ENCODE data around the gene GMDS. TPM values are rescaled to one million over a fixed set of nuclear protein-coding genes. Genes with fewer than 3 reads are reported as not detected.

Gene GMDS
- total RNA-seq, 1 experiment from 2014 or later, result 23.2 TPM

DNA sequence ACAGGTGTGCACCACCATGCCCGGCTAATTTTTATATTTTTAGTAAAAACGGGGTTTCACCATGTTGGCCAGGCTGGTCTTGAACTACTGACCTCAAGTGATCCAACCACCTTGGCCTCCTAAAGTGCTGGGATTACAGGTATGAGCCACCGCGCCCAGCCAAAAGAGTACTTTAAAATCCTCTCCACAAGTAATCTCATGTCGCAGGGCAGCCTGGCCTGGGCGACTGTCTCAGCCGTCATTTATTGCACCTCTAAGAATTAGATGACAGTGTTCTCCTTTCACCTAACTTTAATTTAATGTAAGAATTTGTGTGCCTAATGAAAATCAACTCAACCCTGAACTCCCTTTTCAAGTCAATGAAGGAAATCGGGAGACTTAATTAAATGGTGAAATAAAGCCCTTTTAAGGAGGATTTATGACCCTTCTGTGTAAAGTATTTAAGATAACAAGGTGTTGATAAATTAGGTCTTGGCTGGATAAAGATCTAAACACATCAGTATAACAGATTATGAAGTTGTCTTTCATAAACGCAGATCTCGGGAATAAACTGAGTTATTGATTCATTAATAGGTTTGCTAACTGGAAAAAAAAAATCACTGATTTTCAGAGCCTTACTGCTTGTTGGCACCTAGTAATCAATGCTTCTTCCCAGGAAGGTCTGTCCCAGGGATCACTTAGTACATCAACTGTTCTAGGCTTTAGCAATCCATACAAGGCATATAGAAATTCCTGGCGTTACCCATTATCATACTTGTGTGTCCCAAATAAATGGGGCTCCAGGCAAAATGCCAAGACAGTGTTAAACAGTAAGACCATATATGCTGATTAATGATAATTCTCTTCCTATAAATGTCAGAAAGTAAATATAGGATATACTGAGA lies 209.3 kb downstream of the GMDS start:
- DNase-seq (ENCODE audit: low read depth), result no peak

DNA sequence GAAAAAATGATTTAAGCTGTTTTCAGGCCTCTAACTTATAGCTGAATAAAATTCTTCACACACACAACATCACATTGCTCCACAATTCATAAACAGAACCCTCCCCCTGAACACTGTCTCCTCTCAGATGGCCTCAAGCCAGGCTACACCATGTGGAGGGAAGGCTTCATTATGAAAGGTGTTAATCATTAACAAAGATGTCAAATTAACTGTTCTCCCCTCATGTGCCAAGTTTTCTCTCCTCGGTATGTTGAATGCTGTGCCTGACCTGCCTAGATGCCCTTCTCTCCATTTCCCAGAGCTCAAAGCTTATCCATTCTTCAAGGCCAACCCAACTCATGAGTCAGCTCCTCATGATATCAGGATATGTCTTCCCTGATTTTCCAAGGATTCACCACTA lies 210.4 kb downstream of the GMDS start:
- no peak for DNase-seq (ENCODE audit: low read depth)

DNA sequence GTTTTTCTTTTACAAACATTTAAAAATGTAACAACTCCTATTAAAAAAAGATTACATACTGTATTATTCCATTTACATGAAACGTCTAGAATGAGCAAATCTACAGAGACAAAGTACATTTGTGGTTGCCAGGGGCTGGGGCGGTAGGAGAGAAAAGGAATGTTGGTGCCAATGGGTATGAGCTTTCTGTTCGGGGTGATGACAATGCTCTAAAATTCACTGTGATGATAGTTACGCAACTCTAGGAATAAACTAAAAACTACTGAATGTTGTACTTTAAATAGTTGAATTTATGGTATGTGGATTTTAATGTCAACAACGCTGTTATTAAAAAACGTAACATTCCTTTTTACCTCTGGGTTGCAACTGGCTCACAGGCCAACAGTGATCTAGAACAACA lies 211.1 kb downstream of the GMDS start:
- DNase-seq (ENCODE audit: low read depth), result no peak

DNA sequence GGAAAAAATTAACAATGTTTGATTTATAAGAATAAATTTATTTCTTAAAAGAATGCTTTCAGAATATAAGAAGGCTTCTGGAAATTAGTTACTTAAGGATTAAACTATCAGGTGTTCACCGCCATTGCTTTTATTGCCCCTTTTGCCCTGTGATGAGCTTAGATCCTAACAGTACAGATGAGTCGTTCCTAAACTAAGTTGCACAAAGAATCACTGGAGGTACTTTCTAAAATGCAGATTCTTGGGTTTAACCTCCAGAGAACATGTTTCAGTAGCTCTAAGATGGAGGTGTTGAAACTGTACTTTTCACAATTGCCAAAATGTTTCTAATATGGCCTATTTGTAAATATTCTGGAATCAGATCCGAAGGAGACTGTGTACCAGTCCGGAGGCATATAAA lies 211.9 kb downstream of the GMDS start:
- DNase-seq (ENCODE audit: low read depth), result no peak

DNA sequence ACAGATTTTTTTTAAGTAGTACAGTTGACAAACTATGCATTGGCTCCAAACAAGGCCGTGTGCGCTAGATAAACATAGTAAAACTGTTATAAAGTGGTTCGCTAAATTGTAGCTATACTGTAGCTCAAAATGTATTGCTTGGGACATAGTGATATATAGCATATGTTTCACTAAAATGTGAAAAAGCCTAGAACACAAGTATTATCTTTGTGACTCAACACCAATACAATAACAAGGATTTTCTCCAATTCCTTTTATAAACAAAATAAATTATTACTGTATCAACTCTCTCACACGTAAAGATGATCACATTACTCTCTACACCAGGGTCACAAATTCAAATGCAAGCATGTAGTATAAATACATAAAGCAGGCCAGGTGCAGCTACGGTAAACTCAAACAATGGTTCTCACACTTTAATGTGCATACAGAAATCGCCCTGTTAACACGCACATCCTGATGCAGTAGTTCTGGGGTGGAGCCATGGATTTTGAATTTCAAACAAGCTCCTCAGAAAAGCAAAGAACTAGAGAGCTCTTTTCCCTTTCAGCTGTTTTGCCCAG lies 214.6 kb downstream of the GMDS start:
- DNase-seq (ENCODE audit: low read depth), result no peak

DNA sequence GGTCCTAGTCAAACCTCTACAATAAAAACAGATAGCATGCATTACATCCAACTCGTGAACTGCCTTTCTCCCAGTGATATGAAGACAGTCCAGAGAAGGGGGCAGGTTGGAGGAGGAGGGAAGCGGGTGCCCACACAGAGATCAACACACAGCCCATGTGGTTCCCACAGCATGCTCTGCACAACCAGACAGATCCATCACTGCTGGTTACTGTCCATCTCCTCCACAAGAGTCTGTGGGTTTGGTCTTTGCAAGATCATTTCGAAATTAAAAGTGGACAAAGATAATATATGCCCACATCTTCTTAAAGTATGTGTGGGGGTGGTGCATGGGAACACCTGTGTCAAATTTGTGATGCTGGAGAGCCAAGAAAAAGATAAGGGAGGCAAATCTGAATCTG lies 215.5 kb downstream of the GMDS start:
- no peak for DNase-seq (ENCODE audit: low read depth)

DNA sequence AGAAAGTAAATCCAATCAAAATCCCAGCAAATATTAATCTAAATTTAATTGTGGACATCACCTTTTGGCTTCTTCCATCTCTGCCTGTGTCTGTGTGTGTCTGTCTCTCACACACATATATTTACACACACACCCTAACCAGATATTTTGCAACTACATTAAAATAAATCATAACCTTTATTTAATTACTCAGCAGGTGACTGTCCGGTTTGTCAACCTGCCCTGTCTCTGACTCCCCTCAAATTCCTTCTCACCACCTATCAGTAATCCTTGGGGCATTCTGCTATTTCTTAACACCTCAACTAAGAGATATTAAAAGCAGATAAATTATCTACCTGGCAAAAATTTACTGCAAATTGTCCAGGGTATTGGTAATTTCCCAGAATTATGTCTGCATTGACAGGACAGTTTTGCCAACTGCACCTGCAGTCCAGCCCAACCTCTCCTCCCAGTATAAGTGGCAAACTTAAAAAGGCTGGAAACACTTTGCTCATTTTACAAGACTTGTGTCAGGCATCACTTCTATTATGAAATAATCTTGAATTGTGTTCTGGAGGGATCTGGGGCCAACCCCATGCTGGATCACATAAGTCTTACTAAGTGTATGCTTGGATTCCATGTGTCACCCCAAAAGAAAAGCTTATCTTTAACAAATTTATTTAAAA lies 216.1 kb downstream of the GMDS start:
- no peak for DNase-seq (ENCODE audit: low read depth)

DNA sequence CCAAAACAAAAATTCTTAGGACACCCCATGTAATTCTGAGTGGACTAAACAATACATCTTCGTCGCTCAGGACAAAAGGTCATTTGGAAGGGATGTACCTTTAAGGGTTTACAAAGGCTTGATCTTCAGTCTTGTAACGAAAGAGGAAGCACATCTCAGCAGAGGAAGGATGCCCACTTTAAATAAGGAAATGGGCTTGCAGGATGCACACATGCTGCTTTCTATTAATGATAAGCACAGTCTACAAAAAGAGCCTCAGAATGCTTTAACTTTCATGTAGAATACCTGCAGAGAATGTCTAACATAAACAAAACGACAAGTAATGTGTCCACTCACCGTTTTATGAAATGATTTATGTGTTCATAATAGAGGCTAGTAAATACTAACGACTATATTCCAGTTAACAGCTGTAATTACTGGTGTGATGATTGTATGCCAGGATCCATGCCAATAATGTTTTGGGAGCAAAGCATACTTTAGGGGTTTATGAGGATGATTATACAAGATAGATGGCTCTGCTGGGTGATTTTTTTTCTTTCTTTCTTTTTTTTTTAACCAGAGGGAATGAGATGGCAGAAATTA lies 216.9 kb downstream of the GMDS start:
- peak; percentile 79 for DNase-seq (ENCODE audit: low read depth)

DNA sequence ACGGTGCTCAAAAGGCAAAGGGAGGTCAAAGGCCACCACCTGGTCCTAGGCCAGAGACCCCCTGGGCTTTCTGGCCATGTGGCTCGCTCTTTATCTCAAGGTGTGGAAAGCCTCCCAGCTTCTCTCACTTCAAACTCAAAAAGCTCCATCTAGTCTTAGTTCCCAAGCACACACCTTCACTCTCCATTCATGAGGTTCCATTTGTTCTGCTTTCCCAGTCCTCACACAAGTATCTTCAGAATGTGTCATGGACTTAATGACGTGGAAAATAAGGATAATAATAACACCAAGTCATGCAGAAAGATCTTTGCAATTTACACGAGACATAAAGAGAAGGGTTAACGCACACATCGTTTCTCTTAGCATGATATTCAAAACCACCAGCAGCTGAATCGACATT lies 219.3 kb downstream of the GMDS start:
- DNase-seq (ENCODE audit: low read depth), result peak; percentile 28

DNA sequence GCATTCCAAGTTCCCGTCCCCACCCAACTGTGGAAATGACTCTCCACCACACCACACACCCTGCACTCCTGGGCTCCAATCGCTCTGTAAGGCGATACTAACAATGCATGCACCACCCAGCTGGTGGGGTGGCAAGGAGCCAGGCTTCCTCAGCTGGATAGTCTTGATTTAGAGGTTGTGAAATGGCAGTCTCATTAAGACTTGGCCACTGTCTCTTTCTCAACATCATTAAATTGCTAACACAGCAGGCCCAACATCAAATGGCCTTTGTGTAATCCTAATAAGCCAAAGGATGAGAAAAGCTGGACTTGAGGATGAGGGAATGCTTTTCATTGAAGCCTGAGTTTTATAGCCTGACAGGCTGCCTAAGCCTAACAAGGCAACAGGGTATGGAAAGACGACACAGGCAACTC lies 223.7 kb downstream of the GMDS start:
- peak; percentile 69 for DNase-seq (ENCODE audit: low read depth)

DNA sequence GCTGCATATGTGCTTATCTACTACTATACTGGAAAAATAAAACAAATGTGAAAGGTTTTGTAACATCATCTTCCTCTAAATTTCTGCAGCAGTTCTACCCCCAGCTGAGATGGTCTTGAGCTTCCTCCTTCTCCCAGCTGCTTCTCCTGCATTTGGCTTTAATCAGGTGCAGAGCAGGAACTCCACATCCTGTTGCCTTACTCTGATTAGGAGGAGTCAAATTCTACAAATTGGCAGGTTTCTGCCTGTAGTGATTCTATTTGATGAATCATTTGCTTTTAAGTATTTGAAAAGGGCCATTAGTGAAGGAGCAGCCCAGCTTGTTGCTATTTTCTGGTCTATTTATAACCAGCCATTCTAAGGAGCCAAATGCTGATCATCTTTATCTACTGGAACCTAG lies 224.5 kb downstream of the GMDS start:
- DNase-seq (ENCODE audit: low read depth), result peak; percentile 66

DNA sequence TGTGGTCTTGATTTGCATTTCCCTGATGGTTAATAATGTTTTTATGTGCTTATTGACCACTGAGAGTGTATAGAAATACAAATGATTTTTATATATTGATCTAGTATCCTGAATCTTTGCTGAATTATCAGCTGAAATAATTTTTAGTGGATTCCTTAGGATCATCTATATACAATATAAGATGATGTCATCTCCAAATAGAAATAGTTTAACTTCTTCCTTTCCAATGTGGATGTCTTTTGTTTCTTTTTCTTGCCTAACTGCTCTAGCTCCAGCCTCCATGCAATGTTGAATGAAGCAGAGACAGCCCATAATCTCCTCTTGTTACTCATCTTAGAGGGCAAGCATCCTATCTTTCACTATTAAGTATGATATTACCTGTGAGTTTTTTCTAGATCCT lies 226.4 kb downstream of the GMDS start:
- no peak for DNase-seq (ENCODE audit: low read depth)

DNA sequence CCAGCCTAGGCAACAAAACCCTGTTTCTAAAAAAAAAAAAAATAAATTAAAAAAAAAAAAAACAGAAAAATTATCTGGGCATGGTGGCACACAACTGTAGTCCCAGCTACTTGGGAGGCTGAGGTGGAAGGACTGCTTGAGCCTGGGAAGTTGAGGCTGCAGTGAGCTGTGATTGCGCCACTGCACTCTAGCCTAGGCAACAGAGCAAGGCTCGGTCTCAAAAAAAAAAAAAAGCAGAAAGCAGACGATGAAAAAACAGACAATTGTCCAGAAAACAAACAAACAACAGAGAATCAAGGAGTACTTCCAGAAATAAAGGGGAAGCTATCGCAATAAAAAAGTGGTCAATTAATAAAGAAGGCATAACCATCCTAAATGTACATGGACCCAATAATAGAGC lies 229.4 kb downstream of the GMDS start:
- DNase-seq (ENCODE audit: low read depth), result no peak

DNA sequence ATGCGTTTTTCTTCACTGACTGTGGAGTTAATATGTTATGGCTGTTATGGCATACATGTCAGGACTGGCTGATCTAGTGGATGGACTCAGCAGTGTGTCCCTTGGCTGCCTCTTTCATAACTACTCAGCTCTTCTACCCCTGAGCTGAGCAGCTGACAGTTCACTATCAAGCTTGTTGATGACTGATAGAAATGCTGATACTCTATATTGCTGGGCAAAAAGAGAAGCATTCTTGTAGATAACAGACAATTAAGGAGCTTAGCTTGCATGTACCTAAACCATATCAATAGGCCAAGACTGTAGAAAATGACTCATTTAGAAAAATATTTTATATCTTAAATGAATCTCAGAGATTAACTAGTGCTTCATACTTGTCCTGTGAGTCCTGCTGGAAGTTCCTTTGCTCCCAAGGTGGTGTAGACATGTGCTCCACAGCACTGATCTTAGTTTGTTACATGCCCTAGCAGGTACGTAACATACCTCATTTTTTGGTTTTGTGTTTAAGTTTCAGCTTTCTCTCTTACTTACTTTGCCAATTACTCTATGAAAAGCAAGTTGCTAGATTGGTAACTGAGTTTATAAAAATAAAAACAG lies 236.9 kb downstream of the GMDS start:
- DNase-seq (ENCODE audit: low read depth), result peak; percentile 23

DNA sequence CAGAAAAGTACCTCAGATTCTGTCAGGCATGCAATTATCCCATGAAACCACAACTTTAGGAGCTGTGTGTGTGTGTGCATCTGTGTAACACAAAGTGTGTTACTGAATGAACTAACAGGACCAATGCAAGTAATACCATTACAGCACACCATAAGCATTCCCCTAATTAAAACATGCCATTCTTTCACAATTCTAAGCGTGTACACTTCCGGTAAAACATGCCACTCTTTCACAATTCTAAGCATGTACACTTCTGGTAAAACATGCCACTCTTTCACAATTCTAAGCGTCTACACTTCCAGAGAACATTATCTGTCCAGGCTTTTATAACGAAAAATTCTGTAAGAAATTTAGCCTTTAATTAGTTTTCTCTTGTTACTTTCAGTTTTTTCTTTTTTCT lies 238.2 kb downstream of the GMDS start:
- no peak for DNase-seq (ENCODE audit: low read depth)

DNA sequence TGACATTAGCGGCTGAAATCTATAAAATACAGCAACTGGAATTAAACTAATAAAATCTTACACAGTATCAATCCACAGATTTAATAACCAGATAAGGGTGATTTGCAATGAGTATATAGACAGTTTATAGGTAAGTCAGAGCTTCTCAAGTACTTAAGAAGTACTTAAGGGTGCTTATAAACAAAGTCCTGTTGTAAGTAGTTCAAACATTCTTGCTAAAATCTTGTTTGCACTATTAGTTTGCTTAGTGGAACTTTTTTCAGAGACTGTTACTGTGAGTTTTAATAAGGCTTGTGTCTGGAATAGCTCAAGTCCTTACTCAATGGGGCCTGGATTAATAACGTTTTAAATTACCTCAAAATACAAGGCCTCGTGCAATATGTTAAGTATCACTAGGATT lies 240.5 kb downstream of the GMDS start:
- DNase-seq (ENCODE audit: low read depth), result no peak

DNA sequence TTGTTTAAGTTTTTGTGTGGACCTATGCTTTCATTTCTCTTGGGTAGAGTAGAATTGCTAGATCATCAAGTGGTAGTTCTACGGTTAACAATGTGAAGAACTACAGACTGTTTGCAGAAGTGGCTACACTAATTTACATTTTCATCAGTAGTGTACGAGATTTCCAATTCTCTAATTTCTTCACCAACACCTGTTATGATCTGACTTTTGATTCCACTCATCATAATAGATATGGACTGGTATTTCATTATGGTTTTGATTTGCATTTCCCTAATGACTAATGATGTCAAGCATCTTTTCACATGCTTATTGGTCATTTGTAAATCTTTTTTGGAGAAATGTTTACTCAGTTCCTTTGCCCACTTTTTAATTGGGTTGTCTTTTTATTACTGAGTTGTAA lies 244.4 kb downstream of the GMDS start:
- DNase-seq (ENCODE audit: low read depth), result no peak

DNA sequence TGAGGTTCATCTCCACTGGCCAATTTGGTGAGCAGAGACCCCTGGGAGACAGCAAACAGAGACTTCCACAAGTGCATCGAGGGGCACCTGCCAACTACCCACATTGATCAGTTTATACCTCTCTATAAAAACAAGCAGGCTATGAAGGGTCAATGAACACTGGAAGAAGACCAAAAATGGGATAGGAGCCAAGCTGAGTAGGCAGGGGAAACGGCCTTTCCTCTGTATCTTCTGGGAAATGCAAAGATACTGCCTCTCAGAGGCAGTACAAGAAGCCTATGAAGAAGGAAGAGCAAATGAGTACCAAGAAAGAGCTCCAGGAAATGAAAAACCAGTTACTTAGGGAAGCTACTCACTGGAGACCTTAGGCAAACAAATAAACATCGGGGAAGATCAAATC lies 247.7 kb downstream of the GMDS start:
- DNase-seq (ENCODE audit: low read depth), result no peak

DNA sequence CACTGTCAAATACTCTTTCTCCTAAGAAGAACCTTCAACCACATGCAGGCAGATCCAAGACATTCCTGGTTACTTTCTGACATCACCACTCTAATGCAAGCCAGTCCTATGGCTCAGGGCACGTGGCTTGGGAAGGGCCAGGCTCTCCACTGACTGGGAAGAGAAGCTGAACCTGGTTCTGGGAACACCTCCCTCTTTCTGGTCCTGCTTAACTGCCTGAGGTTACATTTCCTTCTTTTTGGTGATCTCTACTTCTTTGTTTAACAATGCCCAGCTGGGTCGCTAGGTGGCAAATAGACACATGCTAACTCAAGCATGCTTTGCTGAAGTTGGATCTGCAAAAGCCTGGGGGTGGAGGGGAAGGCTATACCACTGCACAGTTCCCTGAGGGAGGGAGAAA lies 249.8 kb downstream of the GMDS start:
- no peak for DNase-seq (ENCODE audit: low read depth)

DNA sequence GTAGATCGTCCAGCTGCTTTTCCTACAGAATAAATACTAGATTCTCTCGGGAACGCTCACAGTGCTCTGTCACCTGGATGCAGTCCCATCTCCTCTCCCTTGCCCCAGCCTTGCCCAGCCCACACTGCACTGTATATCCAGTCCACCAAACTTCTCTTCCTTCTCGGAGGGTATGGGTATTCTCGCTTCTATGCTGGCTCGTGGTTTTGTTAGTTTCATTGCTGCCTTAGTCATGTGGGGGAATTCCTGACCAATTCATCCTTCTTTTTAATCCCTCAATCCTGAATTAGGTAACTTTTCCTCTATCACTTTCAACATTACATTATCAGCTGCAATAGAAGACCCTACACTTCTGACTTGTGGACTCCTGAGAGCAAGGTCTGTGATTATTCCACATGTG lies 252.4 kb downstream of the GMDS start:
- DNase-seq (ENCODE audit: low read depth), result peak; percentile 56

DNA sequence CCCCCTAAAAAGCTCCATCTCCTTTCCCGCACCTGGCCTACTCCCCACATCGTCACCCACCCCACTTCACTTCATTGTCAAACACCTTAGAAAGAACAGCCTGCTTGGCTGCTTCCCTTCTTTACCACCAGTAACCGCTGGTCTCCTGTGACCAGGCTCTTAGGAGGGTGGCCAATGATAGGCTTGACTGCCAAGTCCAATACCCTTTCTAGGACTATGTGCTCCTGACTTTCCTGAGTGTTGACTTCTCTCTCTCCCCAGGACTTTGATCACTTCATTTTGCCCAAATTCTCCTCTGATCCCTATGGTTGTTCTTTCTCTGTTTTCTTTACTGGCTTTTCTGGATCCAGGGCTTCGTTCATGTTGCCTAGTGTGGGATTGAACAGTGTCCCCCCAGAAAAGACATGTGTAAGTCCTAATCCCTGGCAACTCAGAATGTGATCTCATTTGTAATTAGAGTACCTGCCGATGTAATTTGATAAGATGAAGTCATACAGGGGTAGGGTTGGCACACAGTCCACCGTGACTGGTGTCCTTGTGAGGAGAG lies 254.0 kb downstream of the GMDS start:
- DNase-seq (ENCODE audit: low read depth), result no peak

DNA sequence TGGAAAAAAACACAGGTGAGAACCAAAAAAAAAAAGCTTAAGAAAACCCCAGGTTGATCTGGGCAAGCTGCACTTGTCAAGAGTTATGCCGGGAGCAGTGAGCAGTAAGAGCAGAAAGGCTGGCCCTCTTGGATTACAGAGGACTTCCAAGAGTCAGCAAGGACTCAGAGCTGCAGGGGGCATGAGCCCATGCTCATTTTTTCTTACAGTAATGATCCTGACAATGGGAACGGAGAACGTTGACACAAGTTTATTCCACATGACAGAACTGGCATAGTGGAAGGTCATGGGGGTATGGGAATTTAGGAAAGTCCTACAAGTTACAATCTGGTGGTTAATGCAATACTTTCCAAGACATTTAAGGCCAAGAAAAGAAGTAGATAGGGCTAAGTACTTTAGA lies 256.6 kb downstream of the GMDS start:
- DNase-seq (ENCODE audit: low read depth), result no peak

All from M059J (cell line).